Skeletal muscle tissue (tissue), 4 donors: ENCODE data around the gene CASP1. TPM values are rescaled to one million over a fixed set of nuclear protein-coding genes. Genes with fewer than 3 reads are reported as not detected.
"Not testable (repeated sequence)": the region's sequence is repeated elsewhere in the genome, so short reads cannot be mapped to it uniquely, and the experiment has no call there.

Experiments
- H3K27ac ChIP-seq: one replicate; pipeline ENCODE4 v1.7.0; 2013; ENCODE audit warnings: mild to moderate bottlenecking, low read depth, low read length, inconsistent platforms
- H3K27me3 ChIP-seq, 3 donors: one replicate each; pipeline ENCODE4 v1.7.0; 2013; ENCODE audit warnings: low read length in 3 of 3; ENCODE audit not compliant: control insufficient read depth in 3 of 3, insufficient read depth in 3 of 3
- H3K36me3 ChIP-seq, 3 donors: one replicate each; pipeline ENCODE4 v1.7.0; 2013; ENCODE audit warnings: low read length in 3 of 3; ENCODE audit not compliant: control insufficient read depth in 3 of 3, insufficient read depth in 3 of 3
- H3K4me1 ChIP-seq, 3 donors: one replicate each; pipeline ENCODE4 v1.7.0; 2013; ENCODE audit warnings: low read length in 3 of 3, mild to moderate bottlenecking in 3 of 3; ENCODE audit not compliant: control insufficient read depth in 3 of 3, insufficient read depth in 3 of 3
- H3K4me3 ChIP-seq, 3 donors: one replicate each; pipeline ENCODE4 v1.7.0; 2013; ENCODE audit warnings: low read length in 3 of 3
- H3K9ac ChIP-seq, 3 donors: one replicate each; pipeline ENCODE4 v1.7.0; 2013; ENCODE audit warnings: low read length in 3 of 3, mild to moderate bottlenecking in 3 of 3, moderate library complexity in 2 of 3, low read depth in 1 of 3
- H3K9me3 ChIP-seq, 3 donors: one replicate each; pipeline ENCODE4 v1.7.0; 2013; ENCODE audit warnings: low read length in 3 of 3; ENCODE audit not compliant: control insufficient read depth in 3 of 3
- total RNA-seq: library from RNA; depleted of rRNA; stranded (reverse); fragments of >200 nt; gene quantifications from one replicate; pipeline ENCODE4 v1.2.3, GENCODE V29; 2014
- donor health status: Osteomylitis.

CASP1 gene
- total RNA-seq, 1 donor from 2014 or later = 11.5 TPM

DNA sequence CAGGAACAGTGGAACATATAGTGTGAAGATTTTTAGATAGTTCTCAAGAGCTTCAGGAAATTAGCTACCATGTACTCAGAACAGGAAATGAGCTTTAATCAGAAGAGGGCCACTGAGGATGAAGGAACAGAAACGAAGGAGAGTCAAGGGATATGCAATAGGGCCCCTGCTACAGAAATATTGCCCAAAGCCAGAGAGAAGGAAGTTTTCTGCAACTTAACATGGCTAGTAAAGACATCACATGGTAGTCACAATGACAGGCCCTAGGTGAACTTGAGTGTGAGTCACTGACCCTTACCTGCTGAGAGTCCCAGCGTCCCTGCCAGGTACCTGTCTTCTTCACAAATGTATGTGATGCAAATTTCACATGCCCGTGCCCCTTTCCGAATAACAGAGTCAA is 35.4 kb upstream of the CASP1 start:
- H3K27ac ChIP-seq = no peak overlapping the region

DNA sequence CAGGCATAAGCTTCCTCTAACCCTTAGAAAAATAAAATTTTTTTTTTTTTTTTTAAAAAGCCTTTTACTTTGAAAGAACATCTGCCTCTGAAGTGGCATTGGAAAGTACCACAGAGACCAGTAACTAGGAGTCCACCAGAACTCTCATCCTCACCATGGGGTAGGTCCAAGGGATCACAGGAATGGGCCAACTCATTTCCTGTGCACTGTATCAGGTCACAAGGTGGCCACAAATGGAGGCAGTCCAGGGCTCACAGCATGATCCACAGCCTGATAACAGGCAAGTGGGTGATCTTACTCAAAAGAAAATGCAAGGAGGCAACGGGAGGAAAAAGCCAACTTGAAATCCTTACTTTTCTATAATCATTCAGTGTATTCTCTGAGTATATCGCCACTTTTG is 34.8 kb upstream of the CASP1 start:
- not testable (repeated sequence) for H3K27me3 ChIP-seq, H3K9me3 ChIP-seq, H3K4me3 ChIP-seq, H3K27ac ChIP-seq, H3K36me3 ChIP-seq, H3K9ac ChIP-seq, H3K4me1 ChIP-seq

More for the DNA sequence above, 35.4 kb upstream of the CASP1 start:
- H3K9me3 ChIP-seq = no peaks in the 10 kb centered on the region
- no peak overlapping the region for H3K4me3 ChIP-seq
- no peaks in the 10 kb centered on the region for H3K4me1 ChIP-seq
- H3K27me3 ChIP-seq = no peaks in the 10 kb centered on the region
- no peak overlapping the region for H3K9ac ChIP-seq
- H3K36me3 ChIP-seq = no peaks in the 10 kb centered on the region

DNA sequence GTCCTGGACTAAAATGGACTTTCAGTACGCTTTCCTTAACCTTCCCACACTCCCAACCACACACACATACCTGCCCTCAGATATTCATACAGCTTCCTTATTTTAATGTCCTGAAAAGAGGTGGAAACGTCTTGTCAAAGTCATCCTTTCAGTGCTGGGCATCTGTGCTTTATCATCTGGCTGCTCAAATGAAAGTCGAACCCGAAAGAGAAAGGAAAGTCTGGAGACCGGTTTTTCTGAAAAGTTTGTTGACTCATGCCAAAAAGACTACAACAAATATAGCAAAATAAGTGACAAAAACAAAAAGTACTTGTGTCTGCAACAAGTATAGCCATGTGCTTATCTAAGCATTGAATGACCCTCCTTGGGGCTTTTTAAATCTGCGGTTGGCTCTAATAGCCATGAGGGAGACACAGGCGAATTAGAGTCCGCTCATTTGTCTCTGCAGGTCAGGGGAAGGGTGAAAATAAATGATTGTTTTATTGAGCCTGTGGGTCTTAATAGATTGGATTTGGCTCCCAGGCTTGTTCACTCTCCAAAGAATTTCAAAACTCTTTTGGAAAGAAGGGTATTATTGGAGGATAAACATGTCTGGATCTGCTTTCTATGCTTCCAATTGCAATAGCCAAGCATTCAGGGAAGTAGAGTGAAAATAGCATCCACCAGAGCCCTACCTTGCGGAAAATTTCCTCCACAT is 28.4 kb upstream of the CASP1 start:
- not testable (repeated sequence) for H3K27me3 ChIP-seq, H3K36me3 ChIP-seq, H3K27ac ChIP-seq, H3K4me1 ChIP-seq, H3K4me3 ChIP-seq, H3K9me3 ChIP-seq, H3K9ac ChIP-seq

DNA sequence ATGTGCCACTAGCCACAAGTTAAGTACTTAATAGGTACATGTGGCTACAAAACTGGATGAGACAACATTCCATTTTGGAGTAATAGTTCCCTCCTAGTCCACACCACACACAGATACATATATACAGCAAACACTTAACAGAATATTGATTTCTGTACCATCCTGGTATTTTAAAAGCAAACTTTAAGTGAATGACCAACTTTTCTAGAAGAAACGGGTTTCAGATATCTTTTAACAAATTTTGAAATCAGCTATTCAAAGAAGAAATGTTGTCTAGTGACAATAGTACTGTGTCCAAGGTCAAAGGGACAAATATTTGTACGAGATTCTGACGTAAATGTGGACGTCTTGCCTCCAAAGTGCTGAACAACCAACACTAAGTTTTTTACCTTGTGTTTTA is 22.5 kb upstream of the CASP1 start:
- no peaks in the 10 kb centered on the region for H3K9me3 ChIP-seq
- no peaks in the 10 kb centered on the region for H3K36me3 ChIP-seq
- H3K9ac ChIP-seq = no peak overlapping the region
- no peaks in the 10 kb centered on the region for H3K4me1 ChIP-seq
- H3K4me3 ChIP-seq = no peak overlapping the region
- H3K27ac ChIP-seq = no peak overlapping the region
- H3K27me3 ChIP-seq = no peaks in the 10 kb centered on the region

DNA sequence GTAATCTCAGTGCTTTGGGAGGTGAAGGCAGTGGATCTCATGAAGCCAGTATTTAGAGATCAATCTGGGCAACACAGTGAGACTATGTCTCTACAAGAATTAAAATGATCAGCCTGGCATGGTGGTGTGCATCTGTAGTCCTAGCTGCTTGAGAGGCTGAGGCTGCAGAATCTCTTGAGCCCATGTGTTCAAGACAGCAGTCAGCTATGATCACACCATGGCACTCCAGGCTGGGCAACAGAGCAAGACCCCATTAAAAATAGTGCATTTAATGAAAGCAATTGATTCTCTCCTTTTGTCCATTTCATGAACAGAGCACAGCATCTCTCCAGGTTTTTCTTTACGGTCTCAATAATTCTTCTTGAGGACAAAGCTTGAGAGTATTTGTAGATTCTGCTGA is 21.5 kb upstream of the CASP1 start:
- Histone ChIP-seq H3K27me3 (no peaks in the 10 kb centered on the region), H3K4me1 (no peaks in the 10 kb centered on the region), H3K27ac (no peak overlapping the region), H3K9me3 (no peaks in the 10 kb centered on the region), H3K9ac (no peak overlapping the region), H3K36me3 (no peaks in the 10 kb centered on the region), H3K4me3 (no peak overlapping the region)

DNA sequence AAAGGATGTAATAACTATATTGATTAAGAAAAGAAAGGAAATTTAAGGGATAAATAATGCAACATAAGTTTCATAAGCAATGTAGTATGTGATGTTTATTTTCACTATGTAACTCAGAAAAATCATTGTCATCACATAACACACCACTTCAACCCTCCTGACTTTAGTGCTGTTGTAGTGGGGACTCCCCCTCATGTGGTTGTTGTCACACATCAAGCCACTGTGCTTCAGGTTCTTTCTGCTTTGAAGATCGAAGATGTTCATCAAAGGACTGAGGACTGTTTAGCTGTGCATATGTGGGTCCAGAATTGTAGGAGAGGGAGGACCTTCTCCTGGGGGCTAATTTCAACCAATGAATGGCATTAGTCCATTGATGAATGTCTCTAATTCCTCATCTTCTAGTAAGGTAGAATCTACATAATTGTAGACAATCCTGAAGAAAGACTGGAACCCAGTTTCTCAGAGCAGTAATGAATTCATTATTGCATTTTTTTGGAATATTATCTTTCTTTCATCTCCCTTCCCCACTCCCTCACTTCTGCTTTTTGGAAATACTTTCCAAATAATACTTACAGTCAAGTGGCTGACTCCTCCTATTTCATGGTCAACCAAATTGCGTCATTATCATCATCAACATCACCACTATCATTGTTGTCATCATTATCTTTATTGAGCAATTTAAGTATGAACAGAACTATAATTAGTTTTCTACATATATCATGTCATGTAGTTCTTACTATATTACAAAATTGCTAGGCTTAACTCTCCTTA is 20.0 kb upstream of the CASP1 start:
- Histone ChIP-seq H3K36me3 (no peaks in the 10 kb centered on the region), H3K9me3 (no peaks in the 10 kb centered on the region), H3K4me1 (no peaks in the 10 kb centered on the region), H3K27ac (no peak overlapping the region), H3K27me3 (no peaks in the 10 kb centered on the region), H3K9ac (no peak overlapping the region), H3K4me3 (no peak overlapping the region)

DNA sequence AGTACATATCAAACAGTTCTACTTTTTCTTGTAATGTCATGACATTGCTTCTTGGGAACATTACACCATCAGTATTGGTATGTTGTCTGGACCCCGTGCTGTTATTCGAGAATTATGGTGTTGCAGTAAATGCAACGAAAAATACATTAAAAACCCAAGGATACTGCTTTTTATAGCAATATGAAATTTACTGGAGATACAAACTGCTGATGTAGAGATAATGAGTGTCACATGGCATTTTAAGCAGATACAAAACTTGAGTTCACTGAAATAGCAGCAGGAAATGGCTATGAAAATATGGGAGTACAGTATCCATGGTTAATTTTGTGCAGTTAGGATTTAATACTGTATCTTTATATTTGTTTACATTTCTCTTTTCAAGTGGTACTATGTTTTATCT is 17.5 kb upstream of the CASP1 start:
- H3K36me3 ChIP-seq = no peaks in the 10 kb centered on the region
- H3K4me1 ChIP-seq = no peaks in the 10 kb centered on the region
- no peak overlapping the region for H3K9ac ChIP-seq
- H3K9me3 ChIP-seq = no peaks in the 10 kb centered on the region
- no peaks in the 10 kb centered on the region for H3K27me3 ChIP-seq
- H3K27ac ChIP-seq = no peak overlapping the region
- no peak overlapping the region for H3K4me3 ChIP-seq

DNA sequence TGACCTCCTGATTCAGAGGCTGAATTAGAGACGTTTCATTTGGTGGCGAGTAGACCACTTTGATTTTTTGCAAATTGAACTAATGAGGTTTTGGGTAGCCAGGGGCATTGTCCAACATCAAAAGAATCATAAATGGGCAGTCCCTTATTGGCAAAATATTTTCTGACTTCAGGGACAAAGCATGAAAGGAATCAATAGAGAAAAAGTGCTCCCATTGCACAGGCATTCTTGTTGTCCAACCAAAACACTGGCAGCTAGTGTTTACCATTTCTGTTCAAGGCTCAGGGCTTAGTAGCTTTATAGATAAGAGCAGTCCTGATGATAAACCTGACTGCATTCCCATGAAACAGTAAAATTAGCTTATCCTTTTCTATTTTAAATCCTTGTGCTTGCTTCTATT is 16.6 kb upstream of the CASP1 start:
- Histone ChIP-seq H3K4me1 (no peaks in the 10 kb centered on the region), H3K27ac (no peak overlapping the region), H3K27me3 (no peaks in the 10 kb centered on the region), H3K9me3 (no peaks in the 10 kb centered on the region), H3K9ac (no peak overlapping the region), H3K36me3 (no peaks in the 10 kb centered on the region), H3K4me3 (no peak overlapping the region)

DNA sequence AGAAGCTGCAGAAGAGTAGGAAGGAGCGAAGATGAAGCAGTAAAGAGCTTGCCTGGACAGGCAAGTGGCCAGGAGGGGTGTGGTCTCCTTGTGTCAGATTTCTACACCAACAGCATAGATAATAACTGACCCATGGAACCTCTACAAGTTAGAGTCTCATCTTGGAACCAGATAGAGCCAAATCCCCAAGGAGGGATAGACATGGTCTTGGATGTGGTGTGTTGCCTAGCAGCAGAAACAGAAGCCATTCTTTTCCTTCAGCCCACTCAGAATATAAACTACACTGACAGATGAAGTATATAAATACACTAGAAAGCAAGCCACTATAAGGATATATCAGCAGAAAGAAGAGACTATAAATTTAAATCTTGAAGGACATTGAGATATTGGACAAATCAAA is 14.5 kb upstream of the CASP1 start:
- H3K9ac ChIP-seq = no peak overlapping the region
- no peak overlapping the region for H3K27ac ChIP-seq
- H3K4me3 ChIP-seq = no peak overlapping the region
- no peaks in the 10 kb centered on the region for H3K36me3 ChIP-seq
- H3K4me1 ChIP-seq = peaks cover 0 to 3% (median 0%) of the 10 kb centered on the region in 3 donors
- no peaks in the 10 kb centered on the region for H3K27me3 ChIP-seq
- H3K9me3 ChIP-seq = no peaks in the 10 kb centered on the region

DNA sequence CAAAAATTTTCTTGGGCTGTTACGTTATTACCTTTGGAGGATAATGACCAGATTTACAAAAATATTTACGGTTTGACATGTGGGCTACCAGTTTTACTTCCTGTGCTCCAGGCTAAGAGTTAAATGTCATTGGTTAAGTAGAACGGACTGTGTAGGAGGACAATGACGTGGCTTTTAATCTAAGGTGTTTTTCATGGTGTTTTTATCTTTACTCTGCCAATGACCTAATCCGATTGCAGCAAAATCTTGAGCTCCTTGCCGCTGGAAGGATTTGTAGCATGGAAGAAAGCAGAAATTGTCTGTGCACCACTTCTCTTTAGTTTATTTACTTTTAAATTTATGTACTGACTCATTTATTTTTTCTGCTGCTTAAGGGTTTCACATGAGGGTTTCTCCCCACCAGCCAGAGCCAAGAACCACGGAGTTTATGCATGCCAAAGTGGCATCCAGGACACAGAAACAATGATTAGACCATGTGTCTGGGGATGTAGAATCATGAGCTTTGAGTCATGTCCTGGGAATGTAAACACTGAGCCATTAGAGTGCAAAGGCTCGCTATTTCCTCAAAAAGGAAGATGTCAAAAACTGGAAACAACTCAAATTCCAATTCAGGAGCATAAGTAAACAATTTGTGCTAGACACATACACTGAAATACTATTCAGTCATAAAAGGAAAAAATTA is 12.1 kb upstream of the CASP1 start:
- H3K4me1 ChIP-seq = peaks cover 0 to 3% (median 0%) of the 10 kb centered on the region in 3 donors
- H3K36me3 ChIP-seq = no peaks in the 10 kb centered on the region
- H3K9me3 ChIP-seq = no peaks in the 10 kb centered on the region
- no peak overlapping the region for H3K9ac ChIP-seq
- peak overlapping the region; percentile 4 for H3K27ac ChIP-seq
- no peaks in the 10 kb centered on the region for H3K27me3 ChIP-seq
- H3K4me3 ChIP-seq = no peak overlapping the region
